Hepatocyte (in vitro differentiated cells): ENCODE results near the gene MLKL. TPM values are rescaled to one million over a fixed set of nuclear protein-coding genes. Genes with fewer than 3 reads are reported as not detected.
A peak's percentile ranks its signal among the peaks of the same experiment; 100 is the strongest.

ENCODE experiments used
- DNase-seq: peaks from one replicate; pipeline ENCODE4 v3.0.0-alpha.2; 2016; ENCODE audit warnings: low spot score
- H2AFZ ChIP-seq: fragments of 200-600 bp; sonication (generic); 2 replicates; pipeline ENCODE4 v1.6.0; 2016; ENCODE audit warnings: antibody characterized with exemption, mild to moderate bottlenecking
- H3K27ac ChIP-seq: fragments of 200-600 bp; sonication (generic); 2 replicates; pipeline ENCODE4 v1.5.1; 2016; ENCODE audit warnings: mild to moderate bottlenecking
- H3K27me3 ChIP-seq: fragments of 200-600 bp; sonication (generic); 2 replicates; pipeline ENCODE4 v1.6.1; 2016
- H3K36me3 ChIP-seq: fragments of 200-600 bp; sonication (generic); replicated peaks from 2 replicates; pipeline ENCODE4 v1.5.1; 2016; ENCODE audit warnings: low read depth; ENCODE audit not compliant: insufficient read depth
- H3K4me1 ChIP-seq: fragments of 200-600 bp; sonication (generic); 2 replicates; pipeline ENCODE4 v1.5.1; 2016; ENCODE audit warnings: mild to moderate bottlenecking, moderate library complexity; ENCODE audit not compliant: insufficient read depth
- H3K4me2 ChIP-seq: fragments of 200-600 bp; sonication (generic); 2 replicates; pipeline ENCODE4 v1.6.0; 2016
- H3K4me3 ChIP-seq: fragments of 200-600 bp; sonication (generic); 2 replicates; pipeline ENCODE4 v1.5.1; 2016; ENCODE audit warnings: mild to moderate bottlenecking
- H3K79me2 ChIP-seq: fragments of 200-600 bp; sonication (generic); 2 replicates; pipeline ENCODE4 v1.6.0; 2017; ENCODE audit warnings: mild to moderate bottlenecking
- H3K9me2 ChIP-seq: fragments of 200-600 bp; sonication (generic); replicated peaks from 2 replicates; pipeline ENCODE4 v1.6.0; 2017; ENCODE audit warnings: mild to moderate bottlenecking; ENCODE audit not compliant: insufficient read depth
- H3K9me3 ChIP-seq: fragments of 200-600 bp; sonication (generic); 2 replicates; pipeline ENCODE4 v1.5.1; 2016; ENCODE audit warnings: low read depth, mild to moderate bottlenecking
- H4K20me1 ChIP-seq: fragments of 200-600 bp; sonication (generic); 2 replicates; pipeline ENCODE4 v1.6.0; 2016; ENCODE audit warnings: mild to moderate bottlenecking; ENCODE audit not compliant: insufficient read depth, poor library complexity, severe bottlenecking
- CTCF ChIP-seq: fragments of 200-600 bp; sonication (generic); IDR thresholded peaks from 2 replicates; pipeline ENCODE4 v1.5.1; 2016; ENCODE audit warnings: antibody characterized with exemption, mild to moderate bottlenecking; ENCODE audit not compliant: poor library complexity
- EZH2 ChIP-seq: fragments of 200-600 bp; sonication (generic); IDR thresholded peaks from 2 replicates; pipeline ENCODE4 v1.6.1; 2016; ENCODE audit warnings: antibody characterized with exemption, mild to moderate bottlenecking, borderline replicate concordance
- EZH2phosphoT487 ChIP-seq: fragments of 200-600 bp; sonication (generic); IDR thresholded peaks from one replicate; pipeline ENCODE4 v1.6.1; 2018; ENCODE audit warnings: antibody characterized with exemption, mild to moderate bottlenecking, low read depth, moderate library complexity; ENCODE audit not compliant: unreplicated experiment, severe bottlenecking
- WGBS: methylation state at CpG from one replicate; pipeline ENCODE4 v1.1.6; 2016; ENCODE audit warnings: low lambda C conversion rate; ENCODE audit errors: missing lambda C conversion rate; 5-methylcytosine and 5-hydroxymethylcytosine counted together
- polyA plus RNA-seq: library from polyadenylated mRNA; unstranded; fragments of >200 nt; fragmentation: Nextera tagmentation; extraction: Ambion mirVana; gene quantifications from 2 replicates; pipeline ENCODE4 v1.2.1, GENCODE V29; 2016
- total RNA-seq: library from RNA; depleted of rRNA; stranded (reverse); fragments of >200 nt; gene quantifications from 2 replicates; pipeline ENCODE4 v1.2.3, GENCODE V29; 2014

The MLKL gene
- total and polyA plus RNA-seq, 2 experiments from 2014 or later, result 2.8 to 3.3 TPM

- Histone ChIP-seq H3K9me2 (no peaks in the 10 kb centered on the region), H3K9me3 (no peaks in the 10 kb centered on the region), H2AFZ (no peak overlapping the region), H3K27me3 (no peaks in the 10 kb centered on the region), H3K27ac (no peak overlapping the region), H3K79me2 (peaks cover 38% of the 10 kb centered on the region), H3K36me3 (no peaks in the 10 kb centered on the region), H3K4me3 (no peak overlapping the region), H3K4me2 (no peak overlapping the region), H3K4me1 (no peaks in the 10 kb centered on the region), H4K20me1 (peaks cover 3% of the 10 kb centered on the region)
- TF ChIP-seq EZH2phosphoT487, result no peak
- no peak for TF ChIP-seq EZH2
- TF ChIP-seq CTCF, result no peak
- 84% methylated on average over 2 of the region's 2 CpGs for WGBS
- DNase-seq, result no peak
Observed at GRCh38 chr16:74651841-74652240, 48.8 kb downstream of the MLKL start.

GRCh38 chr16:74650966-74651567 lies 49.6 kb downstream of the MLKL start:
- peak; percentile 63 for TF ChIP-seq CTCF
- no peak for TF ChIP-seq EZH2
- TF ChIP-seq EZH2phosphoT487, result no peak
- no peak overlapping the region for H3K4me3 ChIP-seq
- H3K9me3 ChIP-seq, result no peaks in the 10 kb centered on the region
- H3K4me2 ChIP-seq, result no peak overlapping the region
- no peaks in the 10 kb centered on the region for H3K36me3 ChIP-seq
- H4K20me1 ChIP-seq, result peaks cover 3% of the 10 kb centered on the region
- H3K9me2 ChIP-seq, result no peaks in the 10 kb centered on the region
- H2AFZ ChIP-seq, result no peak overlapping the region
- H3K4me1 ChIP-seq, result no peaks in the 10 kb centered on the region
- H3K79me2 ChIP-seq, result peaks cover 32% of the 10 kb centered on the region
- H3K27ac ChIP-seq, result no peak overlapping the region
- DNase-seq, result peak; percentile 26
- WGBS, result 85% methylated on average over 6 of the region's 6 CpGs
- H3K27me3 ChIP-seq, result no peaks in the 10 kb centered on the region

GRCh38 chr16:74649839-74650504 lies 50.7 kb downstream of the MLKL start:
- no peak for DNase-seq
- Histone ChIP-seq H3K4me3 (no peak overlapping the region), H3K36me3 (no peaks in the 10 kb centered on the region), H3K4me1 (no peaks in the 10 kb centered on the region), H3K4me2 (no peak overlapping the region), H3K27me3 (no peaks in the 10 kb centered on the region), H3K27ac (no peak overlapping the region), H2AFZ (no peak overlapping the region), H3K79me2 (peaks cover 24% of the 10 kb centered on the region), H4K20me1 (peaks cover 3% of the 10 kb centered on the region), H3K9me2 (no peaks in the 10 kb centered on the region), H3K9me3 (no peaks in the 10 kb centered on the region)
- WGBS, result 100% methylated on average over 1 of the region's 1 CpG
- TF ChIP-seq EZH2 (no peak), CTCF (no peak)
